ENCODE measurements around the gene PRKCSH.

- no peak for TF ChIP-seq CTCF (IDR thresholded peaks at IDR 0.05)
- no peak for TF ChIP-seq EZH2 (IDR thresholded peaks at IDR 0.05; ENCODE audit: borderline replicate concordance, insufficient read depth, low read depth, low read length, poor library complexity, severe bottlenecking)
Observed at GRCh38 chr19:11485245-11485837, 49.9 kb downstream of the PRKCSH start.
